ENCODE data around the gene PHLDB1.

PHLDB1 gene

DNA sequence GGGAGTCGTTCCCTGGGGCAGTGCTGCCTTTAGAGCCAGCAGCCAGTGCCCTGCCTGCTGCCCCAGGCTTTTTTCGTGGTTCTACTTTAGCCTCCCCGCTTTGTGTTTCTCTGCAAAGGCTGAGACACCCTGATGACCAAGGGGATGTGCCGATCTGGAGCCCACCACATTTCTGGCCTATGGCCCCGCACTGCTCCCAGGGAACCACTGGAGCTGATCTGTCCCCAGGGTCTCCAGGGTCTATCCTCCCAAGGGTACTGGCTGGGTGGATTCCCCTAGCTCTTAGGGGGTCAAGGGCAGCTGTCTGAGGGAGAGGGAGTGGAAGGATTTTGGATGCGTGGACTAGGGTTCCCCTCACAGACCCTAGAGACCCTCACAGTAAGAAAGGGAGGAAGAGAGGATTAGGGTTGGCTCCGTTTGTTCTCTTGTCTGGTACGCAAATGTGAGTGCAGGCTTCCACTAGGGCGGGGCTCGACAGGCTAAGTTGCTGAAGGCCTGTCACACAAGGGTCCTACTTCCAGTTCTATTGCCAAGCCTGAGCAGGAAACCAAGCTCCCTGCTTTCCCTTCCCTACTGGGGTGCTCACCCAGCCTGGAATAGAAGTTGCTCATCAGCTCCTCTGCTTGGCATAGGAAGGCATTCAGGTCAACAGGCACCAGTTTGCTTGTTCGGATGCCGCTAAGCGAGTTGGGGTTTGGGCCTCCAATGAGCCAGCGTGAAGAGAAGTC, 52.7 kb downstream of the PHLDB1 start:
- TF ChIP-seq FOXP2 (optimal IDR thresholded peaks at IDR 0.05; ENCODE audit: control extremely low read depth, extremely low read length, insufficient read depth), result no peak
- no peak for TF ChIP-seq POLR2AphosphoS5 (IDR thresholded peaks at IDR 0.05; ENCODE audit: borderline replicate concordance, low read depth, low read length)
- TF ChIP-seq EZH2 (IDR thresholded peaks at IDR 0.05), result no peak
- DNase-seq (ENCODE audit: low read depth, low spot score), result no peak
- no peak overlapping the region for H3K4me3 ChIP-seq

GRCh38 chr11:118660681-118661424, 53.4 kb downstream of the PHLDB1 start:
- TF ChIP-seq EZH2 (IDR thresholded peaks at IDR 0.05), result no peak
- no peak for TF ChIP-seq FOXP2 (optimal IDR thresholded peaks at IDR 0.05; ENCODE audit: control extremely low read depth, extremely low read length, insufficient read depth)
- no peak for TF ChIP-seq POLR2AphosphoS5 (IDR thresholded peaks at IDR 0.05; ENCODE audit: borderline replicate concordance, low read depth, low read length)
- no peak overlapping the region for H3K9ac ChIP-seq (ENCODE audit: insufficient read length)
- H3K36me3 ChIP-seq (ENCODE audit: insufficient read depth, low read length), result no peaks in the 10 kb centered on the region
- no peak overlapping the region for H3K27ac ChIP-seq
- no peak overlapping the region for H3K4me3 ChIP-seq
- no peaks in the 10 kb centered on the region for H3K9me3 ChIP-seq (ENCODE audit: low read depth, low read length)
- DNase-seq (ENCODE audit: low read depth, low spot score), result no peak

More for the DNA sequence above, 52.7 kb downstream of the PHLDB1 start:
- no peak overlapping the region for H3K9ac ChIP-seq (ENCODE audit: insufficient read length)
- H3K27ac ChIP-seq, result no peak overlapping the region
- no peaks in the 10 kb centered on the region for H3K9me3 ChIP-seq (ENCODE audit: low read depth, low read length)
- no peaks in the 10 kb centered on the region for H3K36me3 ChIP-seq (ENCODE audit: insufficient read depth, low read length)

GRCh38 chr11:118661425-118662301, 54.2 kb downstream of the PHLDB1 start:
- no peaks in the 10 kb centered on the region for H3K9me3 ChIP-seq (ENCODE audit: low read depth, low read length)
- DNase-seq (ENCODE audit: low read depth, low spot score), result no peak
- no peaks in the 10 kb centered on the region for H3K36me3 ChIP-seq (ENCODE audit: insufficient read depth, low read length)
- no peak for TF ChIP-seq FOXP2 (optimal IDR thresholded peaks at IDR 0.05; ENCODE audit: control extremely low read depth, extremely low read length, insufficient read depth)
- no peak for TF ChIP-seq POLR2AphosphoS5 (IDR thresholded peaks at IDR 0.05; ENCODE audit: borderline replicate concordance, low read depth, low read length)
- no peak for TF ChIP-seq EZH2 (IDR thresholded peaks at IDR 0.05)
- H3K4me3 ChIP-seq, result no peak overlapping the region
- H3K9ac ChIP-seq (ENCODE audit: insufficient read length), result no peak overlapping the region
- H3K27ac ChIP-seq, result no peak overlapping the region

DNA sequence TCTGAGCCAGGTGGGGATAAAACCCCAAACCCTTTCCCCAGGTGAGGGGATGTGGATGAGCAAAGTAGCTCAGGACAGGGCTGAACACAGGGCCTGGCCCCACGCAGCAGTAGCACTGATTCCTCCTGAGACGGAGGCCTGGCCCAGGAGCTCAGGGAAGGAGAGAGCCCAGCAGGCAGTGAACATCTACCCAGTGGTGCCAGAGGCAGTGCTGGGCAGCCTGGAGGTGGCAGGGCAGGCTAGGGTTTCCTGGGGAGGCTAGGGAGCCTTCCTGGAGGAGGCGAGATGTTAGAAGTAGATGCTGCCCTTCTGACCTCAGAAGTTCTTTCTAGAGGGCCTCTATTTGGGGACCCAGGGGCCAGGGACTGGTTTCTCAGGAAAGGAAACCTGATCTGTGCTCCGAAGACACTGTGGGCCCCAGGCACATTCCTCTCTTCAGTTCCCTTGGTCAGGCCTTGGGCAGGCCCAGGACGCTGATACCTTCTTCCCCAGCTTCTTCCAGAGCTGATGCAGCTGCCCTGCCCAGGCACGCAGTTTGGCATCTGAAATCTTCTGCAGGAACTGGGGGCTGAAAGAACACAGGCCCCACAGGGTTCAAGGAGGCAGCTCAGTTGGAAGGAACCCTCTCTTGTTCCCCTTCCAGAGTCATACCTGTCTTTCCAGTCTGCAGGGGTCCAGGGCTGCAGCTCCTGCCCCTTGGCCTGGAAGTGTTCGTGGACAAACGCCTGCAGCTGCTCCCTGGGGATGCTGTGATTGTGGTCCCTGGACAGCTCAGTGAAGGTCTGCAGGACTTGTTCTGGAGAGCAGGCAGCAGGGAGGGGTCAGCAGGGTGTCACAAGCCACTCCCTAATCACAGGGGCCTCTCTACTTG, 55.2 kb downstream of the PHLDB1 start:
- Histone ChIP-seq H3K9me3 (ENCODE audit: low read depth, low read length) (no peaks in the 10 kb centered on the region), H3K27ac (no peak overlapping the region), H3K4me3 (no peak overlapping the region), H3K9ac (ENCODE audit: insufficient read length) (no peak overlapping the region), H3K36me3 (ENCODE audit: insufficient read depth, low read length) (no peaks in the 10 kb centered on the region)
- no peak for DNase-seq (ENCODE audit: low read depth, low spot score)
- TF ChIP-seq FOXP2 (optimal IDR thresholded peaks at IDR 0.05; ENCODE audit: control extremely low read depth, extremely low read length, insufficient read depth) (no peak), POLR2AphosphoS5 (IDR thresholded peaks at IDR 0.05; ENCODE audit: borderline replicate concordance, low read depth, low read length) (no peak), EZH2 (IDR thresholded peaks at IDR 0.05) (no peak)

- no peaks in the 10 kb centered on the region for H3K9me3 ChIP-seq (ENCODE audit: low read depth, low read length)
- H3K27ac ChIP-seq, result no peak overlapping the region
- DNase-seq (ENCODE audit: low read depth, low spot score), result no peak
- TF ChIP-seq FOXP2 (optimal IDR thresholded peaks at IDR 0.05; ENCODE audit: control extremely low read depth, extremely low read length, insufficient read depth) (no peak), POLR2AphosphoS5 (IDR thresholded peaks at IDR 0.05; ENCODE audit: borderline replicate concordance, low read depth, low read length) (no peak), EZH2 (IDR thresholded peaks at IDR 0.05) (no peak)
- H3K9ac ChIP-seq (ENCODE audit: insufficient read length), result no peak overlapping the region
- no peak overlapping the region for H3K4me3 ChIP-seq
- H3K36me3 ChIP-seq (ENCODE audit: insufficient read depth, low read length), result no peaks in the 10 kb centered on the region
These were observed 56.0 kb downstream of the PHLDB1 start for GRCh38 chr11:118663381-118663780.

- Histone ChIP-seq H3K9me3 (ENCODE audit: low read depth, low read length) (no peaks in the 10 kb centered on the region), H3K27ac (no peak overlapping the region), H3K4me3 (no peak overlapping the region), H3K9ac (ENCODE audit: insufficient read length) (no peak overlapping the region), H3K36me3 (ENCODE audit: insufficient read depth, low read length) (no peaks in the 10 kb centered on the region)
- no peak for TF ChIP-seq POLR2AphosphoS5 (IDR thresholded peaks at IDR 0.05; ENCODE audit: borderline replicate concordance, low read depth, low read length)
- TF ChIP-seq EZH2 (IDR thresholded peaks at IDR 0.05), result no peak
- no peak for TF ChIP-seq FOXP2 (optimal IDR thresholded peaks at IDR 0.05; ENCODE audit: control extremely low read depth, extremely low read length, insufficient read depth)
- DNase-seq (ENCODE audit: low read depth, low spot score), result no peak
These were observed 56.5 kb downstream of the PHLDB1 start for GRCh38 chr11:118663902-118664301.

DNA sequence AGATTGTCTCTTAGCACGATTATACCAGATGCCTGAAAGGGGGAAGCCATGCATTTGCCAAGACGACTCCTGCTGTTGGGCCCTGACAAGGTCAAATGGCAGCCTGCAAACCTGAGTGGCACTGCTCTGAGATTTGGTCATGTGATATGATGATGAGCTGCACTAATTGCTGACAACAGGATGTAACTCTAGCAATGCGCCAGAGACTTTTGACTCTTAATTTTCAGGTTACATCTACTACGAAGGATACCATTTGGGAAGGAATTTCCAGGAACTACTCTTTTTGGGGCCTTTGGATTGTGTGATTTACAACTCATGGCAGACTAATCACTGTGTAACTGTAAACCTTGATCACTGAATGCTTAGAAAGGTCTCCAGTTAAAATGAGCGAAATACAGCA, 59.0 kb downstream of the PHLDB1 start:
- H3K4me3 ChIP-seq, result no peak overlapping the region
- H3K36me3 ChIP-seq (ENCODE audit: insufficient read depth, low read length), result no peaks in the 10 kb centered on the region
- no peak overlapping the region for H3K9ac ChIP-seq (ENCODE audit: insufficient read length)
- no peaks in the 10 kb centered on the region for H3K9me3 ChIP-seq (ENCODE audit: low read depth, low read length)
- DNase-seq (ENCODE audit: low read depth, low spot score), result no peak
- H3K27ac ChIP-seq, result no peak overlapping the region
- no peak for TF ChIP-seq POLR2AphosphoS5 (IDR thresholded peaks at IDR 0.05; ENCODE audit: borderline replicate concordance, low read depth, low read length)
- no peak for TF ChIP-seq FOXP2 (optimal IDR thresholded peaks at IDR 0.05; ENCODE audit: control extremely low read depth, extremely low read length, insufficient read depth)
- TF ChIP-seq EZH2 (IDR thresholded peaks at IDR 0.05), result no peak
